HUDEP-2 (cell line): ENCODE data around the gene ARMC12.

Experiments used
- DNase-seq, 76 experiments: peaks; one replicate each; lab custom pipeline; 2025; ENCODE audit not compliant: unreplicated experiment in 76 of 76; lab: John Stamatoyannopoulos, UW

ARMC12 gene

DNA sequence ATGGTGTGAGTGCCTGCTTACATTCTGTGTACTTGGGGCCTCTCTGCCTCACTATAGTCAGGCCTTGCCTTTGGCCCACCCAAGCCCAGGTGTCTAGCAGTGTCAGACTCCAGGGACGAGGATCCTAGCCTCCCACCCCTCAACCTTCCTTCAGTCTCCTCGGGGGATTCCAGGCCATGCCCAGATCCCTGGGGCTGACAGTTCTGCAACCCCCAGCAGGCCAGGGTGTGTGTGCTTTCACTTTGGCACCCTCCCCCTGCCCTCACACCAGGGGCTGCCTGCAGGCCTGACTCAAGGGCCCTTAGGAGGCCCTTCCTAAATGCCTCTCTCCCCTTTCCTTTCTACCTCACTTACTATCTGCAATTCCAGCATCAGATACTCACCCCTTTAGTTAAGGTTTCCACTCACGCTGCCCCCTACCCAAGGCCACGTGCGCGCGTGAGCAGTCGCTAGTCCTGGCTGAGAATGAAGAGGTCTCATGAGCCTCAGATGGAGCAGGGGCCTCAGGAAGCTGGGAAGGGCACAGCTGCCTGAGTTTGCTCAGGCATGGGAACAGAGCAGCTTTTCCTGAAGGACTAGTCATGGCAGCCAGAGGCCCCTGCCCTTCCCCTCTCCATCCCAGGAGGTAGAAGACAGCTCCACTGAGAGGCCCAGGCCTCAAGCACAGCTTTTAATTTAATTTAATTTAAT is 61.1 kb downstream of the ARMC12 start:
- no peak for DNase-seq
